Stimulated activated memory B cell treated with anti-CD40 and anti-IgM and Interleukin-4, amounts not matched to agents 10 μg/mL and 1 μg/mL and 100 μg/mL, for 72 hours (primary cell): ENCODE measurements around the gene PLXDC1.
"Not testable (repeated sequence)": the region's sequence is repeated elsewhere in the genome, so short reads cannot be mapped to it uniquely, and the experiment has no call there.

Experiments used
- ATAC-seq: fragments of 150-1000 bp; cut with Tn5 transposase; 2 replicates; pipeline ENCODE4 v1.10.0; 2021
- H3K27ac Mint-ChIP-seq: one replicate; pipeline ENCODE4 v1.8.0; 2022; ENCODE audit warnings: mild to moderate bottlenecking, mixed read lengths
- H3K27me3 Mint-ChIP-seq: one replicate; pipeline ENCODE4 v1.8.0; 2022; ENCODE audit warnings: mixed read lengths
- H3K36me3 Mint-ChIP-seq: one replicate; pipeline ENCODE4 v1.8.0; 2022; ENCODE audit warnings: mixed read lengths
- H3K4me1 Mint-ChIP-seq: one replicate; pipeline ENCODE4 v1.8.0; 2022; ENCODE audit warnings: mixed read lengths
- H3K4me3 Mint-ChIP-seq: one replicate; pipeline ENCODE4 v1.8.0; 2022; ENCODE audit warnings: mild to moderate bottlenecking, moderate library complexity, mixed read lengths
- H3K9me3 Mint-ChIP-seq: one replicate; pipeline ENCODE4 v1.8.0; 2022; ENCODE audit warnings: mixed read lengths

The PLXDC1 gene

GRCh38 chr17:39129544-39129943, 21.9 kb downstream of the PLXDC1 start:
- not testable (repeated sequence) for H3K9me3 Mint-ChIP-seq, ATAC-seq, H3K4me3 Mint-ChIP-seq, H3K27ac Mint-ChIP-seq, H3K36me3 Mint-ChIP-seq, H3K4me1 Mint-ChIP-seq
- H3K27me3 Mint-ChIP-seq, result peaks cover 39% of the 10 kb centered on the region

GRCh38 chr17:39126436-39126835, 25.0 kb downstream of the PLXDC1 start:
- no peak overlapping the region for H3K4me3 Mint-ChIP-seq
- ATAC-seq, result no peak
- H3K9me3 Mint-ChIP-seq, result no peaks in the 10 kb centered on the region

DNA sequence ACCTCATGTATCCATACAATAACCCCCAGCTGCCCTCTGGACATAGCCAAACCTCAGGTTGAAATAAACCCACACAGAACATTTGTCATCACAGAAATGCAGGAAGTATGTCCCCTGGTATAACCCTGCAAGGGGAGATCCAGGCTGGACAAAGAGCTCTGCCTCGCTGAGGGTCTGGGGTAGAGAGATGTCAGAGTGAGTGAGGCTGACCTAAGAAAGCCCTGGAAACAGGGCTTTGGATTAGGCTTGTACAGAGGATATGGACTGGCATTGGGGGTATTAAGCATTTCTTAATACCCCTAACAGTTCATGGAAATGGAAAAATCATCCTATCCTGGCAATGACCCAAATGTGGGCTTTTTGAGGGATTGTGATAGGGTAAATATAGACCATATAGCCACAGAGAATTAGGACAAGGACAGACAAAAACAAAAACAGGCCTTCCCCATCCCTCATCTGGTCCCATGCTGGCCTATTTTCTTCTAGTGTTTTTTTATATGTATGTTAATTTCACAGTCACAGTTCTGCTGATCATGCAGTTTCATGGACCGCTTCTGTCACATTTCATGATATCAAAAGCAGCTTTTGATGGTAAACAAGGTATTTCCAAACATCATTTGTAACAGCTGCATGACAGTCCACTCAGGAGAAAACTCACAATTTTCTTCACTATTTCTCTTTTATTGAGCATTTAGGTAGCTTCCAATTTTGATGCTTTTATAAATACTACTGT, 26.1 kb downstream of the PLXDC1 start:
- Mint-ChIP-seq H3K27me3 (peaks cover 10% of the 10 kb centered on the region), H3K9me3 (no peaks in the 10 kb centered on the region), H3K36me3 (no peaks in the 10 kb centered on the region), H3K4me3 (no peak overlapping the region), H3K4me1 (no peaks in the 10 kb centered on the region), H3K27ac (no peak overlapping the region)
- no peak for ATAC-seq

More at GRCh38 chr17:39126436-39126835, 25.0 kb downstream of the PLXDC1 start:
- Mint-ChIP-seq H3K27me3 (peaks cover 19% of the 10 kb centered on the region), H3K36me3 (no peaks in the 10 kb centered on the region), H3K27ac (no peak overlapping the region), H3K4me1 (no peaks in the 10 kb centered on the region)

DNA sequence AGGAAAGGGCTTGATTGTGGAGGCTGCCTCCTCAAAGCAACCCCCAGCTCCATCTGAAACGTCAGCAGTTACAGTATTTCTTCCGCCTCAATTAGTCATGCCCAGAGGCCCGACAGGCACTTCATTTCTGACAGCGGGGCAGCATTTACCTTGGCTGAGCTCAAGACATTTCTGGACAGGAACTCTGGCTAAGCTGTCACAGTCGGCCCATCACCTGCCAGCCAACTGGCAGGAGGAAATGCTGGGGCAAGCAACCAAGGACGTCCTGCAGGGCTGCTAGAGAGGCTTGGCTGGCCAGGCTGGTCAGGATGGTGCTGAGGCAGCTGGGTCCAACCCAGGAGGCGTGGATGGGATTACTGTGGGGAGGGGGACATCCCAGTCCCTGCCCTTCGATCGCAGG, 27.8 kb downstream of the PLXDC1 start:
- no peak for ATAC-seq
- no peak overlapping the region for H3K4me3 Mint-ChIP-seq
- H3K36me3 Mint-ChIP-seq, result no peaks in the 10 kb centered on the region
- H3K27ac Mint-ChIP-seq, result no peak overlapping the region
- H3K4me1 Mint-ChIP-seq, result peaks cover 8% of the 10 kb centered on the region
- no peaks in the 10 kb centered on the region for H3K9me3 Mint-ChIP-seq
- no peaks in the 10 kb centered on the region for H3K27me3 Mint-ChIP-seq

DNA sequence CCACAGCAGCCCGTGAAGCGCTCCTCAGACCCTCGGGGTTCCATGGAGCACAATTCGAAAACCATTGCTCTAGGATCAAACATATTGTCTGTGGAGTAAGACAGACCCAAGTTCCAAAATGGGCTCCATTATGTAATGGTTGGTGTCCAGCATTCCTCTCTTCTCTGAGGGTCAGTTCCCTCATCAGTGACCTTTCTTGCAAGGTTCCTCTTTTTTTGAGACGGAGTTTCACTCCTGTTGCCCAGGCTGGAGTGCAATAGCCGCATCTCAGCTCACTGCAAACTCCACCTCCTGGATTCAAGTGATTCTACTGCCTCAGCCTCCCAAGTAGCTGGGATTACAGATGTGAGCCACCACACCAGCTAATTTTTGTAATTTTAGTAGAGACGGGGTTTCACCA, 28.4 kb downstream of the PLXDC1 start:
- no peak overlapping the region for H3K4me3 Mint-ChIP-seq
- no peak overlapping the region for H3K27ac Mint-ChIP-seq
- no peaks in the 10 kb centered on the region for H3K27me3 Mint-ChIP-seq
- H3K4me1 Mint-ChIP-seq, result peaks cover 15% of the 10 kb centered on the region
- no peaks in the 10 kb centered on the region for H3K9me3 Mint-ChIP-seq
- H3K36me3 Mint-ChIP-seq, result no peaks in the 10 kb centered on the region
- ATAC-seq, result no peak

- not testable (repeated sequence) for H3K36me3 Mint-ChIP-seq, H3K27me3 Mint-ChIP-seq, ATAC-seq, H3K27ac Mint-ChIP-seq, H3K4me3 Mint-ChIP-seq, H3K9me3 Mint-ChIP-seq
- H3K4me1 Mint-ChIP-seq, result peaks cover 18% of the 10 kb centered on the region
Observed at GRCh38 chr17:39121919-39122318, 29.5 kb downstream of the PLXDC1 start.

- Mint-ChIP-seq H3K27ac (peak overlapping the region; percentile 45), H3K9me3 (peaks cover 2% of the 10 kb centered on the region), H3K4me3 (peak overlapping the region; percentile 12), H3K27me3 (no peaks in the 10 kb centered on the region), H3K36me3 (no peaks in the 10 kb centered on the region), H3K4me1 (peaks cover 18% of the 10 kb centered on the region)
- ATAC-seq, result peak; percentile 93
Observed at GRCh38 chr17:39118674-39119419, 32.6 kb downstream of the PLXDC1 start.

- peaks cover 18% of the 10 kb centered on the region for H3K4me1 Mint-ChIP-seq
- ATAC-seq, result no peak
- H3K9me3 Mint-ChIP-seq, result peaks cover 2% of the 10 kb centered on the region
- no peak overlapping the region for H3K4me3 Mint-ChIP-seq
- no peak overlapping the region for H3K27ac Mint-ChIP-seq
- no peaks in the 10 kb centered on the region for H3K27me3 Mint-ChIP-seq
- H3K36me3 Mint-ChIP-seq, result no peaks in the 10 kb centered on the region
Observed at GRCh38 chr17:39116224-39116623, 35.2 kb downstream of the PLXDC1 start.

DNA sequence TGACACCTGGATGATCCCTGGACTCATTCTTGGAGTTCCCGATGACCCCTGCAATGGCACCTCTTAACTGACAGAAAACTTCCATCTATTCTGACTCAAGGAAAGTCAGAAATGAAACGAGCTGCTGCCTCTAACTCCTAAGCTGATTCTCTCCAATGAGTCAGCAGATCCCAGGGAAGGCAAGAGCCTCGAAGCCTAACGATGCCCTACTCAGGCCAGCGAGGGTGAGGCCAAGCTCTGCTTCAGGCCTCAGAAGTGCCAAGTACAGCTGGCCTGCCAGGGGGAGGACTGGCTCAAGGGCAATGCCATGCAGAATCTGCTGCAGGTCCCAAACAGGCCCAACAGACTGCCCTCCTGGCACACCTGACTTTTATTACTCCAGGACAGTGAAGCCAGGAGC, 36.3 kb downstream of the PLXDC1 start:
- no peak overlapping the region for H3K27ac Mint-ChIP-seq
- no peak overlapping the region for H3K4me3 Mint-ChIP-seq
- no peak for ATAC-seq
- peaks cover 18% of the 10 kb centered on the region for H3K4me1 Mint-ChIP-seq
- H3K27me3 Mint-ChIP-seq, result no peaks in the 10 kb centered on the region
- H3K36me3 Mint-ChIP-seq, result no peaks in the 10 kb centered on the region
- peaks cover 2% of the 10 kb centered on the region for H3K9me3 Mint-ChIP-seq

DNA sequence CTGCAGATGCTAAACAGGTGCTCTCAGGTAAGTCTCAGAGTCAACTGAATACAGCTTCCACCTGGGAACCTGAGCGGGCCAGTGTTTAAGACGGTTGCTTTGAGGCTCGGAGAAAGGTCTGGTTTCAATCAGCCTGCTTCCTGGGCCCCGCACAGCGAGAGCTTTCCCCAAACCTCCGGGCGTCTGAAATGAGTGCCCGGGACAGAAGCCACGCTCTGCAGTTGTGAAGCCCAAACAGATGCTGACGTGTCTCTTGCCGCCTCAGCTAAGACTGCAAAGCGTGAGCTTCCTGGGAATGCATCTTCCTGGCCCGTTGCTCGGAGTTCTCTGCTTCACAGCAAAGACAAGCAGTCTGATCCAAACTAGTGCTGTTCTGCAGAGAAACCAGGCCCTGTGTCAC, 36.7 kb downstream of the PLXDC1 start:
- Mint-ChIP-seq H3K9me3 (peaks cover 2% of the 10 kb centered on the region), H3K36me3 (no peaks in the 10 kb centered on the region), H3K27ac (no peak overlapping the region), H3K4me3 (no peak overlapping the region), H3K4me1 (peaks cover 18% of the 10 kb centered on the region), H3K27me3 (no peaks in the 10 kb centered on the region)
- no peak for ATAC-seq

DNA sequence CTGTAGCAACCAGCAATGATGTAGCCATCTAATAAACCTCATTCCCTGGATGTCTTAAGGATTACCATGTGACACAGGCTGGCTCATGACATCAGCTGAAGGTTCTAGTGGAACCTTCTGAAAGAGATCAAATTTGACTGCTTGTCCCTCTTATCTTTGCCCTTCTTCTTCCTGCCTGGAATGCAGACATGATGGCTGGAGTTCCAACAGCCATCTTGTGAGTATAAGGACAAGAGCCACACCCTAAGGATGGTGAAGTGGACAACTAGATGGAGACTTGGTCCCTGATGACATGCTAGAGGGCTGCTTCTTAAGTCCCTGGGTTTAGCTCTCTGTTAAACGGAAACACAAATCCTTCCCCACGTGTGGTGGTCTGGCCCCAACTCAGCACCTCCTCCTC, 37.6 kb downstream of the PLXDC1 start:
- Mint-ChIP-seq H3K36me3 (no peaks in the 10 kb centered on the region), H3K4me1 (peaks cover 12% of the 10 kb centered on the region), H3K9me3 (peaks cover 2% of the 10 kb centered on the region), H3K27ac (no peak overlapping the region), H3K4me3 (no peak overlapping the region), H3K27me3 (no peaks in the 10 kb centered on the region)
- ATAC-seq, result no peak

DNA sequence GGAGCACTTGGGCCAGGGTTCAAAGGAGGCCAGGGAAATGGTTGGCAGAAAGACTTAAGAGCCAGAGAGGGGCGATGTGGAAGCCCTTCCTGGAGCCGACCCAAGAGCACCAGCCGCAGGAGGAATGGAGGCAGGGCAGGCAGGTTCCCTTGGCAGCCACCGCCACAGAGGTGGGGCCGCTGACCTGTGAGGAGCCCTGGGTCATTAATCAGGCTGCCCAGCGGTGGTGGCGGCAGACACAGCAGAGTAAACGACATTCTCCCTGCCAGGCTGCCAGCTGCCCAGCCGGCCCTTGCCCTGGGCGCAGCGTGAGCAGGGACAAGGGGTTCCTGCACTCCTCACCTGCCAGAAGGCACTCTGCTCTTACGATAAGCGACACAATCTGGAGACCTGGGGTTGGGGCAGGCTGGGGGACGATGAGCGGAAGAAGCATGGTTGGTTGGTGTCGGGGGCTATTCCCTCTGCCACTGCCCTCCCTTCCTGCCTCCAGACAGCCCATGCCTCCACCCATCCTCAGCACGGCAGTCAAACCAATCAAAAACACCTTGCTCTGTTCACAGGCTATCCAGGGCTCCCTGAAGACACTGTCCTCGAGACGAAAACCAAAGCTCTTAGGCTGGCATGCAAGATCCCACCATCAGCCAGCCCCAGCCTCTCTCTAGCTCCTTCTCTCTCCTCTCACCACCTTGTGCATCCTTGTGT, 40.9 kb downstream of the PLXDC1 start:
- peaks cover 16% of the 10 kb centered on the region for H3K27me3 Mint-ChIP-seq
- no peak for ATAC-seq
- no peak overlapping the region for H3K27ac Mint-ChIP-seq
- no peaks in the 10 kb centered on the region for H3K4me1 Mint-ChIP-seq
- no peak overlapping the region for H3K4me3 Mint-ChIP-seq
- H3K9me3 Mint-ChIP-seq, result peaks cover 2% of the 10 kb centered on the region
- H3K36me3 Mint-ChIP-seq, result no peaks in the 10 kb centered on the region

- Mint-ChIP-seq H3K27me3 (peaks cover 16% of the 10 kb centered on the region), H3K9me3 (no peaks in the 10 kb centered on the region), H3K4me1 (no peaks in the 10 kb centered on the region), H3K27ac (no peak overlapping the region), H3K4me3 (no peak overlapping the region), H3K36me3 (no peaks in the 10 kb centered on the region)
- ATAC-seq, result no peak
Observed at GRCh38 chr17:39108461-39109375, 42.7 kb downstream of the PLXDC1 start.

GRCh38 chr17:39107973-39108372, 43.5 kb downstream of the PLXDC1 start:
- no peak for ATAC-seq
- no peaks in the 10 kb centered on the region for H3K9me3 Mint-ChIP-seq
- H3K4me3 Mint-ChIP-seq, result no peak overlapping the region
- H3K27ac Mint-ChIP-seq, result no peak overlapping the region
- peaks cover 16% of the 10 kb centered on the region for H3K27me3 Mint-ChIP-seq
- no peaks in the 10 kb centered on the region for H3K36me3 Mint-ChIP-seq
- H3K4me1 Mint-ChIP-seq, result no peaks in the 10 kb centered on the region

DNA sequence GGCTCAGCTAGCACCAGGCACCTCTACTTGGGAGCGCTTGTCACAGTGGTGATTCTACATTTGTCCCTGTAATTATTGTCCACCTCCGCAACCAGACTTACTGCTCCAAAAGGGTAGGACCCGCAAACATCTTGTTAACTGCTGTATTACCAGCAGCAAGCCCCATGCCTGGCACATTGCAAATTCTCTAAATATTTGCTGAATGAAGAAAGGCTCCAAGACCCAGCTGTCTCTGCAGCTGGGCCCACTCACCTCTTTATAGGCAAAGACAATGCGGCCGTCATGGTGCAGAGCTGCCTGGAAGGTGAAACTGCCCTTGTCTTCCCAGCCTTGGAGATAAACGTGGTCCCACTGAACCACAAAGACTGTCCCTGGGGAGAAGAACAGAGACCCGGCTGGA, 44.3 kb downstream of the PLXDC1 start:
- H3K36me3 Mint-ChIP-seq, result no peaks in the 10 kb centered on the region
- no peak for ATAC-seq
- H3K9me3 Mint-ChIP-seq, result no peaks in the 10 kb centered on the region
- no peak overlapping the region for H3K27ac Mint-ChIP-seq
- peaks cover 16% of the 10 kb centered on the region for H3K27me3 Mint-ChIP-seq
- no peak overlapping the region for H3K4me3 Mint-ChIP-seq
- no peaks in the 10 kb centered on the region for H3K4me1 Mint-ChIP-seq
